GM18873 (cell line): Measurements from ENCODE around the gene ORC6.

Source experiments
- ATAC-seq: cut with Tn5 transposase; IDR thresholded peaks from one replicate; pipeline ENCODE4 v1.9.1; 2021; ENCODE audit warnings: mild to moderate bottlenecking, moderate library complexity, moderate number of reproducible peaks; ENCODE audit not compliant: unreplicated experiment, low FRiP score

The ORC6 gene

GRCh38 chr16:46696957-46697356, 7.5 kb downstream of the ORC6 start:
- no peak for ATAC-seq

GRCh38 chr16:46700048-46700447, 10.6 kb downstream of the ORC6 start:
- ATAC-seq: no peak

GRCh38 chr16:46701615-46702014, 12.2 kb downstream of the ORC6 start:
- ATAC-seq: no peak

- ATAC-seq: no peak
These were observed 12.6 kb downstream of the ORC6 start for GRCh38 chr16:46702030-46702429.

GRCh38 chr16:46706642-46707041, 17.2 kb downstream of the ORC6 start:
- no peak for ATAC-seq

- no peak for ATAC-seq
These were observed 20.1 kb downstream of the ORC6 start for GRCh38 chr16:46709469-46710005.

GRCh38 chr16:46711106-46712058, 21.9 kb downstream of the ORC6 start:
- no peak for ATAC-seq

GRCh38 chr16:46712911-46713310, 23.5 kb downstream of the ORC6 start:
- no peak for ATAC-seq

GRCh38 chr16:46713634-46714033, 24.2 kb downstream of the ORC6 start:
- no peak for ATAC-seq

- ATAC-seq: no peak
These were observed 25.5 kb downstream of the ORC6 start for GRCh38 chr16:46714797-46715591.

- ATAC-seq: no peak
These were observed 26.4 kb downstream of the ORC6 start for GRCh38 chr16:46715769-46716305.

- no peak for ATAC-seq
These were observed 28.2 kb downstream of the ORC6 start for GRCh38 chr16:46717692-46718091.

GRCh38 chr16:46718214-46718613, 28.8 kb downstream of the ORC6 start:
- ATAC-seq: no peak

GRCh38 chr16:46719528-46719927, 30.1 kb downstream of the ORC6 start:
- no peak for ATAC-seq

- no peak for ATAC-seq
These were observed 31.2 kb downstream of the ORC6 start for GRCh38 chr16:46720619-46721018.

GRCh38 chr16:46721885-46722284, 32.4 kb downstream of the ORC6 start:
- ATAC-seq: no peak

GRCh38 chr16:46727184-46727583, 37.7 kb downstream of the ORC6 start:
- no peak for ATAC-seq

GRCh38 chr16:46727630-46728029, 38.2 kb downstream of the ORC6 start:
- ATAC-seq: no peak

GRCh38 chr16:46728806-46729205, 39.3 kb downstream of the ORC6 start:
- no peak for ATAC-seq

- no peak for ATAC-seq
These were observed 40.0 kb downstream of the ORC6 start for GRCh38 chr16:46729326-46729995.
